A549 (cell line): ENCODE data around the gene TNS2. TPM values are rescaled to one million over a fixed set of nuclear protein-coding genes. Genes with fewer than 3 reads are reported as not detected.

Source experiments
- ATAC-seq, 2 experiments: fragments of 200-7000 bp in 1 of 2; fragments of >200 bp in 1 of 2; cut with Nextera tagmentation in 1 of 2; cut with Tn5 transposase in 1 of 2; 3 replicates each; pipeline versions ENCODE4 v1.8.0 to v1.9.1; 2018 to 2020; ENCODE audit warnings: mild to moderate bottlenecking in 1 of 2, moderate library complexity in 1 of 2
- CTCF ChIA-PET: fragments of 300-600 bp; sonication (Branson Sonifier 250); formaldehyde crosslinking; extraction: SDS; loops from one replicate; lab custom pipeline; 2021; ENCODE audit warnings: antibody characterized with exemption, inconsistent platforms; lab: Yijun Ruan, JAX
- POLR2A ChIA-PET: fragments of 350-600 bp; formaldehyde crosslinking; extraction: SDS; loops from one replicate; lab custom pipeline; 2021; ENCODE audit warnings: antibody characterized with exemption, inconsistent platforms; lab: Yijun Ruan, JAX
- DNase-seq, 2 experiments: peaks; one replicate each; pipeline versions ENCODE4 v3.0.0 to v3.0.0-alpha.2; 2011 to 2016; ENCODE audit warnings: low read depth in 1 of 2, low spot score in 1 of 2
- FAIRE-seq: peaks from 2 replicates; lab custom pipeline; 2011; peaks lifted over from hg19 to GRCh38; lab: Jason Lieb, UNC
- H3K27ac ChIP-seq, 2 experiments: fragments of >200 bp; sonication (Bioruptor Twin); formaldehyde crosslinking; 3 replicates each; pipeline ENCODE4 v1.5.1; 2016 to 2017
- H3K4me1 ChIP-seq: fragments of >200 bp; sonication (Bioruptor Twin); formaldehyde crosslinking; 3 replicates; pipeline ENCODE4 v1.6.1; 2016
- H3K4me2 ChIP-seq: fragments of >200 bp; sonication (Bioruptor Twin); formaldehyde crosslinking; 3 replicates; pipeline ENCODE4 v1.6.1; 2016
- H3K4me3 ChIP-seq: fragments of >200 bp; sonication (Bioruptor Twin); formaldehyde crosslinking; 3 replicates; pipeline ENCODE4 v1.5.1; 2016
- H3K9me3 ChIP-seq: fragments of >200 bp; sonication (Bioruptor Twin); formaldehyde crosslinking; 3 replicates; pipeline ENCODE4 v1.6.1; 2016
- BHLHE40 ChIP-seq: IDR thresholded peaks from 2 replicates; pipeline ENCODE4 v1.6.1; 2012; ENCODE audit warnings: low read depth, low read length, inconsistent platforms
- CBX2 ChIP-seq: fragments of 200-600 bp; sonication (generic); IDR thresholded peaks from 2 replicates; pipeline ENCODE4 v1.6.1; 2016; ENCODE audit warnings: low read depth, mild to moderate bottlenecking, borderline replicate concordance
- CBX8 ChIP-seq: fragments of 200-600 bp; sonication (generic); IDR thresholded peaks from 2 replicates; pipeline ENCODE4 v1.6.1; 2016
- CHD2 ChIP-seq: fragments of 150-350 bp; IDR thresholded peaks from 2 replicates; pipeline ENCODE4 v1.6.1; 2014; ENCODE audit warnings: low read length; ENCODE audit not compliant: partially characterized antibody
- E2F6 ChIP-seq: IDR thresholded peaks from 2 replicates; pipeline ENCODE4 v1.6.1; 2012; ENCODE audit warnings: low read depth, borderline replicate concordance
- EHF ChIP-seq: fragments of 250-450 bp; sonication (Bioruptor Pico); IDR thresholded peaks from 2 replicates; pipeline ENCODE4 v1.5.0; 2020; ENCODE audit warnings: mild to moderate bottlenecking
- EHMT2 ChIP-seq: fragments of 200-600 bp; sonication (generic); IDR thresholded peaks from 2 replicates; pipeline ENCODE4 v1.6.1; 2016; ENCODE audit warnings: antibody characterized with exemption, low read depth, mild to moderate bottlenecking, moderate library complexity
- ELK1 ChIP-seq: fragments of 150-350 bp; IDR thresholded peaks from 2 replicates; pipeline ENCODE4 v1.6.1; 2014; ENCODE audit warnings: low read depth, mild to moderate bottlenecking, low read length
- EP300 ChIP-seq, 2 experiments: fragments of >200 bp; sonication (Bioruptor Twin); formaldehyde crosslinking; IDR thresholded peaks; 2 replicates in 1 of 2; 3 replicates in 1 of 2; pipeline ENCODE4 v1.6.1; 2016 to 2017
- FOSB ChIP-seq: fragments of 250-450 bp; sonication (Bioruptor Pico); IDR thresholded peaks from 2 replicates; pipeline ENCODE4 v1.5.0; 2020; ENCODE audit warnings: mild to moderate bottlenecking, moderate library complexity
- FOXS1 ChIP-seq: fragments of 250-450 bp; sonication (Bioruptor Pico); IDR thresholded peaks from 2 replicates; pipeline ENCODE4 v1.5.0; 2020; ENCODE audit warnings: mild to moderate bottlenecking, moderate library complexity
- GATA3 ChIP-seq: IDR thresholded peaks from 2 replicates; pipeline ENCODE4 v1.6.1; 2012; ENCODE audit warnings: borderline replicate concordance
- HES2 ChIP-seq: fragments of >200 bp; sonication (Bioruptor Twin); formaldehyde crosslinking; IDR thresholded peaks from 2 replicates; pipeline ENCODE4 v1.6.1; 2016
- HMGXB4 ChIP-seq: fragments of 250-450 bp; sonication (Bioruptor Pico); IDR thresholded peaks from 2 replicates; pipeline ENCODE4 v1.5.0; 2021; ENCODE audit warnings: mild to moderate bottlenecking, moderate library complexity, borderline replicate concordance
- HOXB13 ChIP-seq: fragments of 250-450 bp; sonication (Bioruptor Pico); IDR thresholded peaks from 2 replicates; pipeline ENCODE4 v1.5.0; 2020; ENCODE audit warnings: low read depth, mild to moderate bottlenecking, moderate library complexity
- JUNB ChIP-seq: fragments of >200 bp; sonication (Bioruptor Twin); formaldehyde crosslinking; IDR thresholded peaks from 2 replicates; pipeline ENCODE4 v1.6.1; 2016
- KDM5A ChIP-seq: fragments of 200-600 bp; sonication (generic); IDR thresholded peaks from 2 replicates; pipeline ENCODE4 v1.6.1; 2016; ENCODE audit warnings: antibody characterized with exemption, mild to moderate bottlenecking
- MAZ ChIP-seq: fragments of 150-350 bp; IDR thresholded peaks from 2 replicates; pipeline ENCODE4 v1.6.1; 2014; ENCODE audit warnings: antibody characterized with exemption, low read depth, low read length, borderline replicate concordance
- MYC ChIP-seq: IDR thresholded peaks from 2 replicates; pipeline ENCODE4 v1.6.1; 2012; ENCODE audit warnings: mild to moderate bottlenecking, inconsistent platforms, low read length, improper control_type of control experiment, borderline replicate concordance
- NFE2L2 ChIP-seq: fragments of 150-350 bp; conservative IDR thresholded peaks from 2 replicates; pipeline ENCODE4 v1.6.1; 2014; ENCODE audit warnings: low read length
- NPAS2 ChIP-seq: fragments of 250-450 bp; sonication (Bioruptor Pico); IDR thresholded peaks from 2 replicates; pipeline ENCODE4 v1.8.0; 2022; ENCODE audit warnings: mild to moderate bottlenecking, moderate library complexity, borderline replicate concordance
- PBX3 ChIP-seq: IDR thresholded peaks from 2 replicates; pipeline ENCODE4 v1.6.1; 2012
- POLR2A ChIP-seq: IDR thresholded peaks from 2 replicates; pipeline ENCODE4 v1.6.1; 2012; ENCODE audit warnings: mild to moderate bottlenecking, low read length
- POLR2AphosphoS2 ChIP-seq: conservative IDR thresholded peaks from 2 replicates; pipeline ENCODE4 v1.6.1; 2012; ENCODE audit warnings: low read length, improper control_type of control experiment, inconsistent platforms
- RAD21 ChIP-seq, 2 experiments: fragments of >200 bp in 1 of 2; sonication (Bioruptor Twin) in 1 of 2; formaldehyde crosslinking in 1 of 2; IDR thresholded peaks in 1 of 2; conservative IDR thresholded peaks in 1 of 2; 2 replicates in 1 of 2; 3 replicates in 1 of 2; pipeline ENCODE4 v1.6.1; 2012 to 2018; ENCODE audit warnings: inconsistent platforms in 1 of 2
- RARB ChIP-seq: fragments of 250-450 bp; sonication (Bioruptor Pico); IDR thresholded peaks from 2 replicates; pipeline ENCODE4 v1.8.0; 2021; ENCODE audit warnings: mild to moderate bottlenecking, moderate library complexity
- RCOR1 ChIP-seq: fragments of 150-350 bp; IDR thresholded peaks from 2 replicates; pipeline ENCODE4 v1.6.1; 2014; ENCODE audit warnings: antibody characterized with exemption, low read length, low read depth
- RFX5 ChIP-seq: fragments of 450-650 bp; IDR thresholded peaks from 2 replicates; pipeline ENCODE4 v1.7.1; 2014; ENCODE audit warnings: antibody characterized with exemption, mild to moderate bottlenecking, moderate library complexity
- SREBF2 ChIP-seq: fragments of 450-650 bp; IDR thresholded peaks from 2 replicates; pipeline ENCODE4 v1.6.1; 2014; ENCODE audit warnings: mild to moderate bottlenecking, moderate library complexity
- ZNF302 ChIP-seq: fragments of 250-450 bp; sonication (Bioruptor Pico); IDR thresholded peaks from 2 replicates; pipeline ENCODE4 v1.9.0; 2021; ENCODE audit warnings: inconsistent platforms, mild to moderate bottlenecking, moderate library complexity
- ZSCAN20 ChIP-seq: fragments of 250-450 bp; sonication (Bioruptor Pico); IDR thresholded peaks from 2 replicates; pipeline ENCODE4 v1.8.0; 2022; ENCODE audit warnings: mild to moderate bottlenecking, moderate library complexity
- WGBS: methylation state at CpG from one replicate; pipeline ENCODE4 v1.1.6; 2017; ENCODE audit errors: missing lambda C conversion rate; 5-methylcytosine and 5-hydroxymethylcytosine counted together
- polyA plus RNA-seq, 4 experiments: library from polyadenylated mRNA; depleted of rRNA in 3 of 4; stranded (reverse); fragments of >200 nt; fragmentation: RNase III in 1 of 4; extraction: RNeasy Plus Mini Kit Qiagen cat#74134 plus additional on column Dnase treatment in 1 of 4; gene quantifications; 2 replicates in 3 of 4; 3 replicates in 1 of 4; pipeline ENCODE4 v1.2.3, GENCODE V29; 2011 to 2017

The TNS2 gene
- polyA plus RNA-seq, 2 of the 4 experiments (the other 2 are of a cell fraction), result 11.5 to 15.3 TPM

- no peak for ATAC-seq
- peaks cover 12% of the 10 kb centered on the region; the same call in 2 of the 3 replicates for H3K9me3 ChIP-seq
- TF ChIP-seq BHLHE40 (no peak), POLR2AphosphoS2 (no peak), SREBF2 (no peak), CHD2 (no peak), FOXS1 (CRISPR knock-in tag) (no peak), MYC (no peak), ELK1 (no peak), RAD21 (conservative IDR thresholded peaks at IDR 0.05 in 1 of 2, IDR thresholded peaks at IDR 0.05 in 1 of 2) (no peak), NFE2L2 (no peak), POLR2A (no peak), HOXB13 (CRISPR knock-in tag) (no peak), RFX5 (no peak), KDM5A (no peak), EHMT2 (no peak), FOSB (CRISPR knock-in tag) (no peak), MAZ (no peak), ZSCAN20 (CRISPR knock-in tag) (no peak), CBX8 (no peak)
- TF ChIP-seq, all 56 proteins: peak for 0
- Histone ChIP-seq H3K4me1 (no peaks in the 10 kb centered on the region), H3K4me2 (no peak overlapping the region), H3K4me3 (no peak overlapping the region), H3K27ac (no peak overlapping the region)
- ChIA-PET CTCF (interaction anchor here (1.2 to 45.5 kb wide), 7 partner anchors 2 to 127 kb away, joined by 3 to 1424 read pairs (median 4); partner anchors contain the start of genes IGFBP6, SOAT2, SPRYD3 and TNS2), POLR2A (no interaction called here)
- 81% methylated on average over 3 of the region's 3 CpGs for WGBS
- DNase-seq (no peak), FAIRE-seq (no peak)
Observed at GRCh38 chr12:53086361-53086760, 36.5 kb downstream of the TNS2 start.

- Histone ChIP-seq H3K4me1 (peaks cover 11% of the 10 kb centered on the region), H3K4me2 (no peak overlapping the region), H3K9me3 (no peaks in the 10 kb centered on the region; the same call in 2 of the 3 replicates), H3K27ac (no peak overlapping the region), H3K4me3 (no peak overlapping the region)
- POLR2A ChIA-PET, result interaction anchor here (1.6 kb wide), 1 partner anchor 11 kb away, joined by 7 read pairs; the partner anchor contains the start of gene SPRYD3
- no peak for DNase-seq
- no peak for ATAC-seq
- no peak for FAIRE-seq
- CTCF ChIA-PET, result interaction anchor here (0.9 to 38.0 kb wide), 3 partner anchors 9 to 107 kb away, joined by 3 to 1424 read pairs (median 10); partner anchors contain the start of genes SPRYD3 and TNS2
- 72% methylated on average over 6 of the region's 6 CpGs for WGBS
- TF ChIP-seq CBX2, result no peak
- no peak for TF ChIP-seq HOXB13 (CRISPR knock-in tag)
- TF ChIP-seq NPAS2, result no peak
- TF ChIP-seq ZNF302 (CRISPR knock-in tag), result no peak
- TF ChIP-seq RCOR1, result no peak
- TF ChIP-seq E2F6, result no peak
- TF ChIP-seq RARB (CRISPR knock-in tag), result no peak
- TF ChIP-seq NFE2L2, result no peak
- no peak for TF ChIP-seq EHF (CRISPR knock-in tag)
- TF ChIP-seq JUNB, result no peak
- TF ChIP-seq HES2, result no peak
- TF ChIP-seq HMGXB4 (CRISPR knock-in tag), result no peak
- TF ChIP-seq MYC, result no peak
- no peak for TF ChIP-seq EP300 (IDR thresholded peaks at IDR 0.05)
- no peak for TF ChIP-seq FOXS1 (CRISPR knock-in tag)
- TF ChIP-seq BHLHE40, result no peak
- no peak for TF ChIP-seq PBX3
- TF ChIP-seq GATA3, result no peak
Observed at GRCh38 chr12:53090105-53090504, 40.2 kb downstream of the TNS2 start.
